Measurements from ENCODE around the gene PALB2. TPM values are rescaled to one million over a fixed set of nuclear protein-coding genes. Genes with fewer than 3 reads are reported as not detected.

Gene PALB2
- total and polyA plus RNA-seq, 12 donors = 2.5 to 8.6 (median 4.7) TPM

DNA sequence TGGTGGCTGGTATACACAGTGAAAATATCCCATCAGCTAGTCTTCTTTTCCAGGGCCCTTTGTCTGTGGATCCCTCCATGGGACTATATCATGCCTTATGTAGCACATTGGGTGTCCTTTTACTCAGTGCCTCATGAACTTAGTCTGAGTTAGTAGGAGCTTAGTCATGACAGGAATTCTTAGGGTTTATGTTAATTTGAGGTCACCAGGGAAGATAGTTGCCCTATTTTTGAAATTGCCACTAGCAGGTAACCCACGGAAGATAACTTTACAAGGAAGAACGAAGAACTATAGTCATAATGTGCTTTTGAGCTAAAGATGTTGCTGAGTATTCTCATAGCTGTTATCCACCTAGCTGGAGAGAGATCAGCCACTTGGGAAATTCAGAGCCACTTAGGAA is 22.8 kb upstream of the PALB2 start:
- ATAC-seq (no peak), DNase-seq (no peak)
- intact Hi-C loops (cut with DNase I) = loop anchor here in 1 of 10 donors (10.0 kb wide), 1 partner anchor 59 kb away; no protein-coding TSS in a partner anchor
- H3K27ac ChIP-seq = no peak overlapping the region
- no peaks in the 10 kb centered on the region for H3K4me1 ChIP-seq
- no peak overlapping the region for H3K4me3 ChIP-seq
- H3K9me3 ChIP-seq = no peaks in the 10 kb centered on the region
- TF ChIP-seq, protein P1, sequence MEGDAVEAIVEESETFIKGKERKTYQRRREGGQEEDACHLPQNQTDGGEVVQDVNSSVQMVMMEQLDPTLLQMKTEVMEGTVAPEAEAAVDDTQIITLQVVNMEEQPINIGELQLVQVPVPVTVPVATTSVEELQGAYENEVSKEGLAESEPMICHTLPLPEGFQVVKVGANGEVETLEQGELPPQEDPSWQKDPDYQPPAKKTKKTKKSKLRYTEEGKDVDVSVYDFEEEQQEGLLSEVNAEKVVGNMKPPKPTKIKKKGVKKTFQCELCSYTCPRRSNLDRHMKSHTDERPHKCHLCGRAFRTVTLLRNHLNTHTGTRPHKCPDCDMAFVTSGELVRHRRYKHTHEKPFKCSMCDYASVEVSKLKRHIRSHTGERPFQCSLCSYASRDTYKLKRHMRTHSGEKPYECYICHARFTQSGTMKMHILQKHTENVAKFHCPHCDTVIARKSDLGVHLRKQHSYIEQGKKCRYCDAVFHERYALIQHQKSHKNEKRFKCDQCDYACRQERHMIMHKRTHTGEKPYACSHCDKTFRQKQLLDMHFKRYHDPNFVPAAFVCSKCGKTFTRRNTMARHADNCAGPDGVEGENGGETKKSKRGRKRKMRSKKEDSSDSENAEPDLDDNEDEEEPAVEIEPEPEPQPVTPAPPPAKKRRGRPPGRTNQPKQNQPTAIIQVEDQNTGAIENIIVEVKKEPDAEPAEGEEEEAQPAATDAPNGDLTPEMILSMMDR (IDR thresholded peaks at IDR 0.05) = no peak
- peaks cover 0 to 100% (median 69%) of the 10 kb centered on the region in 9 donors for H3K36me3 ChIP-seq
- no peaks in the 10 kb centered on the region for H3K27me3 ChIP-seq
- 97 to 98% methylated on average over 2 of the region's 2 CpGs for WGBS, 2 donors

DNA sequence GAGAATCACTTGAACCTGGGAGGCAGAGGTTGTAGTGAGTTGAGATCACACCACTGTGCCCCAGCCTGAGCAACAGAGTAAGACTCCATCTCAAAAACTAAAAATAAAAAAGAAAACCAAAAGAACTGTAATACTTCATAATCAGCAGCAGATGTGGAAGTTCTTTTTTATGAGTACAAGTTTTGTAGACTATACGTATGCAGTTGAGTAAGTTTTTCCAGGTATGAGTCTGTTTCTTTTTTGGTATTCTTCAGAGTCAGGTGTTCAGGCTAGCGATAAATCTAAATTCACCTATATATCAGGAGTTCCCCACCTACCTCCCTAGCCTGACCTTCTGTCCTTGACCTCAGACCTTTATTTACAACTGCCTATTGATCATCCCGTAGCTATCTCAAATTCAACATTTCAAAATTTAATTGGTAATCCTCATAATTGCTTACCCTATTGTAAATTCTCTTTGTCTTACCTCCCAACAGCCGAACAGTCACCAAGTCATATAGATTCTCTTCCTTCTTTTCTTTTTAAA is 10.9 kb upstream of the PALB2 start:
- Histone ChIP-seq H3K4me3 (no peak overlapping the region), H3K36me3 (peaks cover 0 to 86% (median 3%) of the 10 kb centered on the region in 9 donors), H3K4me1 (no peaks in the 10 kb centered on the region), H3K27ac (no peak overlapping the region), H3K9me3 (no peaks in the 10 kb centered on the region), H3K27me3 (no peaks in the 10 kb centered on the region)
- ATAC-seq (no peak), DNase-seq (no peak)
- TF ChIP-seq, protein P1 (IDR thresholded peaks at IDR 0.05) = no peak
- 97 to 98% methylated on average over 4 of the region's 4 CpGs for WGBS, 2 donors
- intact Hi-C loops (cut with DNase I) = no loop called here

DNA sequence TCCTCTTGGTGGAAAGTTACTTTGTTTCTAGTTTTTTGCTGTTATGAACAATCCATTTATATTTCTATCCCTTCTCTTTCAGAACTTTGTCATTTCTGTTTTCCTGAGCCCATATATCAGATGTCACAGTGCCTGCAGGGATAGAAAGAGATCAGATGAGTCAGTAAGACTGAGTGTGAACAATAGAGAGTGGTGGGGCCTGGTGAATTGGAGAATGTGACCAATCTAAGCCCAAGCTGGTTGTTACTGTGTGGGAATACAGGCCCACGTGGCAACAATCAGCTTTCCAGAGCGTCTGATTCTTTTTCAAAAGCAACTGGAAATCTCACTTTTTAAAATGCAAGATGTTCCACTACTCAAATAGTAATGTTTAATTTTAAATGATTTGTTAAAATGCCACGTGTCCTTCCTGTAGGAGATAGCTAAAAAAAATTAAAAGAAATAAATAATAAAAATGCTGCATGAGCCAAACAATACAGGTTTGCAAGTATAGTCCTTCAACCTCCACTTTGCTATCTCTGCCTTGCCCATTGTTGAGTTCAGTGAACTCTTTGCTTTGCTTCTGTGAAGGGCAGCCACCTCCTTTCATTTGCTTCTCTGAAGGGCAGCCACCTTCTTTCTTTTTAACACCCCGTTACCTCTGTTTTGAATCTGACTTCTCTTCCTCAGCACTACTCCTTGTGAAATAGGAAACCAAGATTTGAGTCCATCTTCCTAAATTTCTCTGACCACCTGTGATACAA is 9.7 kb upstream of the PALB2 start:
- Histone ChIP-seq H3K27me3 (no peaks in the 10 kb centered on the region), H3K36me3 (peaks cover 0 to 95% (median 3%) of the 10 kb centered on the region in 9 donors), H3K27ac (no peak overlapping the region), H3K4me1 (peaks cover 0 to 1% (median 0%) of the 10 kb centered on the region in 9 donors), H3K9me3 (no peaks in the 10 kb centered on the region), H3K4me3 (no peak overlapping the region)
- 84 to 91% methylated on average over 4 of the region's 4 CpGs for WGBS, 2 donors
- intact Hi-C loops (cut with DNase I) = no loop called here
- DNase-seq (no peak), ATAC-seq (no peak)
- TF ChIP-seq, protein P1 (IDR thresholded peaks at IDR 0.05) = no peak

DNA sequence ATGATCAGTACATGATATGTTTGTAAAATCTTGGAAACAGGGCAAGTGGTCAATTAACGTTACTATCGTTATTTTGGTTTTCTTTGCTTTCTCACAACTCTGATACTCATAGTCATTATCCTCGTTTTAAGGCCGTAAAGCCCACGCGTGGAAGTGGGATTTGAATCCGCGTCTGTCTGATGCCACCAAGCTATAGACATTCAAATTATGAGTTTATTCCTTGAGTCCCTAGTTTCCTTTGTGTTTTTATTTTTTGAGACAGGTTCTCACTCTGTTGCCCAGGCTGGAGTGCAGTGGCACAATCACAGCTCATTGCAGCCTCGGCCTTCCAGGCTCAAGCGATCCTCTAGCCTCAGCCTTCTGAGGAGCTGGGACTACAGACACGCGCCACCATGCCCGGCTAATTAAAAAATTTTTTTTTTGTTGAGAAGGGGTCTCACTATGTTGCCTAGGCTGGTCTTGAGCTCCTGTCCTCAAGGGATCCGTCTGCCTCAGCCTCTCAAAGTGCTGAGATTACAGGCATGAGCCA is 1.2 kb upstream of the PALB2 start:
- no peak for ATAC-seq
- H3K27me3 ChIP-seq = no peaks in the 10 kb centered on the region
- peak overlapping the region in 5 of 10 donors; percentile 80 to 94 (median 87) for H3K27ac ChIP-seq
- WGBS, 2 donors = 68 to 73% methylated on average over 14 of the region's 14 CpGs
- no peak for DNase-seq
- TF ChIP-seq, protein P1 (IDR thresholded peaks at IDR 0.05) = no peak
- no peaks in the 10 kb centered on the region for H3K9me3 ChIP-seq
- H3K36me3 ChIP-seq = peaks cover 0 to 62% (median 17%) of the 10 kb centered on the region in 9 donors
- H3K4me3 ChIP-seq = peak overlapping the region; percentile 70 to 99 (median 87)
- intact Hi-C loops (cut with DNase I) = no loop called here
- H3K4me1 ChIP-seq = peaks cover 11 to 36% (median 24%) of the 10 kb centered on the region in 9 donors

Measured in heart right ventricle (tissue), 16 donors.